GM12872 (cell line): ENCODE results near the gene SUSD3.

Source experiments
- CTCF ChIP-seq: IDR thresholded peaks from 3 replicates; pipeline ENCODE4 v1.5.1; 2011; ENCODE audit warnings: low read depth, mild to moderate bottlenecking, low read length, moderate library complexity; ENCODE audit not compliant: insufficient read depth

The SUSD3 gene

GRCh38 chr9:93118863-93119702 is 60.6 kb downstream of the SUSD3 start:
- no peak for TF ChIP-seq CTCF

- no peak for TF ChIP-seq CTCF
Observed at GRCh38 chr9:93119703-93119952, 61.1 kb downstream of the SUSD3 start.

GRCh38 chr9:93119953-93120845 is 61.7 kb downstream of the SUSD3 start:
- peak; percentile 67 for TF ChIP-seq CTCF

- TF ChIP-seq CTCF = no peak
Observed at GRCh38 chr9:93120846-93121315, 62.4 kb downstream of the SUSD3 start.

GRCh38 chr9:93121316-93122241 is 63.1 kb downstream of the SUSD3 start:
- TF ChIP-seq CTCF = no peak

- TF ChIP-seq CTCF = no peak
Observed at GRCh38 chr9:93122721-93123221, 64.3 kb downstream of the SUSD3 start.
